T-helper 2 cell treated with Interferon-gamma antibody and Interleukin-4, amounts not matched to agents 5 μg/mL and 100 μg/mL, for 36 hours (primary cell): ENCODE data around the gene XDH.

Experiments used
- DNase-seq: peaks from one replicate; pipeline ENCODE4 v3.0.0; 2021; ENCODE audit warnings: low spot score
- H3K27ac Mint-ChIP-seq: one replicate; pipeline ENCODE4 v1.8.0; 2021; ENCODE audit warnings: mild to moderate bottlenecking, mixed read lengths
- H3K27me3 Mint-ChIP-seq: one replicate; pipeline ENCODE4 v1.8.0; 2021; ENCODE audit warnings: low read depth, mixed read lengths
- H3K36me3 Mint-ChIP-seq: one replicate; pipeline ENCODE4 v1.8.0; 2021; ENCODE audit warnings: low read depth, mixed read lengths
- H3K4me1 Mint-ChIP-seq: one replicate; pipeline ENCODE4 v1.8.0; 2021; ENCODE audit warnings: low read depth, mixed read lengths
- H3K4me3 Mint-ChIP-seq: one replicate; pipeline ENCODE4 v1.8.0; 2022; ENCODE audit warnings: mild to moderate bottlenecking, moderate library complexity, mixed read lengths
- H3K9me3 Mint-ChIP-seq: one replicate; pipeline ENCODE4 v1.8.0; 2021; ENCODE audit warnings: mixed read lengths

XDH gene

DNA sequence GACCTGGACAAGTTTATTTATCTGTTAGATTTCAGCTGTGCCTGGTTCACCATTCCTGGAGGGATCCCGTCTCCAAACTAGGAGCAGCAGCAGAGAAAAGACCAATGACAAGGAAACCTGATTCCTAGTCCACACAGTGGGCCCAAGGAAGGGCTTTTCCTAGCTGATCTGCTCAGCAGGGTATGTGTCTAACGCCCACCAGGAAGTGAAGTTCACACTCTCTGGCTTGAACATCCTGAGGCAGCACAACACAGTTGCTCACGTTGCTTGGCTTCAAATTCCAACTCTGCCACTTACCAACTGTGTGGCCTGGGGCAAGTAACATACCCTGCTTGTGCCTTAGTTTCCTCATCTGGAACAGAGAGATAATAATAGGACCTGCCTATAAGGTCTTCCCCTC lies 42.9 kb downstream of the XDH start:
- Mint-ChIP-seq H3K27me3 (peaks cover 11% of the 10 kb centered on the region), H3K9me3 (no peaks in the 10 kb centered on the region)

DNA sequence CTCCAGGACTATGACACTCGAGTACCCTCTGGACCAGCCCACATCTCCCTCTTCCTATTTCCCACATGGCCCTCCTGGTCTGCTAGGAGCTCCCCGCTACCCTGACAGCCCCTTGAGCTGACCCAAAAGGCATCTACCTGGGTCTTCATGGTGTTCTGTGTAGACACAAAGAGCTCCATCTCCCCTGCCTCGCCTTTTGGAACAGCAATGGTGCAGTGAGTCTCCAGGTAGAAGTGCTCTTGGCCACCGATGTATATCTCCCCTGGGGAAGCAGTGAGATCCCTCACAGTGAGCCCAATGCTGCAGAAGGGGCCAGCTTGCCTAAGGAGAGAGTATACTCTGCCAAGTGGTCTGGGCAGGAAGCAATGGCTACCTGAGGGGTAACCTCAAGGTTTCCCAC lies 47.8 kb downstream of the XDH start:
- no peaks in the 10 kb centered on the region for H3K9me3 Mint-ChIP-seq
- no peaks in the 10 kb centered on the region for H3K36me3 Mint-ChIP-seq
- no peak overlapping the region for H3K4me3 Mint-ChIP-seq
- peaks cover 1% of the 10 kb centered on the region for H3K4me1 Mint-ChIP-seq
- no peak overlapping the region for H3K27ac Mint-ChIP-seq
- peaks cover 10% of the 10 kb centered on the region for H3K27me3 Mint-ChIP-seq
- no peak for DNase-seq

More for the DNA sequence above, 42.9 kb downstream of the XDH start:
- H3K4me1 Mint-ChIP-seq, result peaks cover 2% of the 10 kb centered on the region
- no peak for DNase-seq
- H3K27ac Mint-ChIP-seq, result no peak overlapping the region
- H3K4me3 Mint-ChIP-seq, result no peak overlapping the region
- H3K36me3 Mint-ChIP-seq, result no peaks in the 10 kb centered on the region

DNA sequence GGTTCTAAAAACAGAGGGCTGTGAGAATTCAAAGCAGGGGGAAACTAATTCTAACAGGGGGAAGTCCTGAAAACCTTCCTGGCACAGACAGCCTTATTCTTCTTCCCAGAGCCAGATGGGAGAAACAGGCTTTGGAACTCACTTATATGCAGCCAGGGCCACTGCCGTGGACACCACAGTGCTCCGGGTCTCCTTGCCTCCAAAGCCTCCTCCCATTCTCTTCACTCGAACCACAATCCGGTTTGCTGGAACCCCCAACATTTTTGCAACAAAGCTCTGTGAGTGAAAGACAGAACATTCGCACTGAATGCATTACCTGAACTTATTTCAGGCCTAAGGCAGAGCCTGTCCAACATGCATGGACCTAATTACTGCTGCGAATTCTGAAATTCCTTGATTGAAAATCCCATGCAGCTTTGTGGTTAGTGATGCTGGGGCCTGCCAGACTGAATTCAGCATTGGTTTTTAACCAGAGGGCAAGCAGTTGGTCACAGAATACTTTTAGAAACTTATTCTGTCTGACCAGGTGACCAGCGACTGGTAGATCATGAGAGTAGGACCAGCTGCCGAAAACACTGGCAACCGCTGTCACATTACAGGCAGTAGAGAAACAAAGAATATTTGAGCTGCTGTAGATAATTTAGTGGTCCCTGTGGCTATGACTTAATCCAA lies 48.6 kb downstream of the XDH start:
- Mint-ChIP-seq H3K9me3 (no peaks in the 10 kb centered on the region), H3K27me3 (peaks cover 15% of the 10 kb centered on the region), H3K4me1 (no peaks in the 10 kb centered on the region), H3K27ac (no peak overlapping the region), H3K4me3 (no peak overlapping the region), H3K36me3 (no peaks in the 10 kb centered on the region)
- no peak for DNase-seq

DNA sequence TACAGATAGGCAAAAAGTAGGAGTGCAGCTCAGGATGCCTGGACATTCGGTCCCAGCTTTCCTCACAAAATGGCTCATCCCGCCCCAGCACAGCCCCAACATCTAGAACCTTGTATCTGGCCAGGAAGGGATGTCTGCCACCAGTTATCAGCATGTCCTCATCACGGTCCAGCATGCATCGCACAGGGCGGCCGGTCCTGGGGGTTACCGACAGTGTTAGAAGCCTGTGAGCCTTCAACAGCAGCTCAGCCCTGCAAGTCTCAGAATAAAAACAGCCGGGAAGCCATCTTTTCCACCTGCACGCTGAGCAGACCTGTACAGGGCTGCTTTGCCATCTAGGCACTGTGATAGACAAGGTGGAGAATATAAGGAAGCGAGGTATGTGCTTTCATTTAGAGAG lies 49.2 kb downstream of the XDH start:
- no peaks in the 10 kb centered on the region for H3K4me1 Mint-ChIP-seq
- no peak overlapping the region for H3K27ac Mint-ChIP-seq
- H3K27me3 Mint-ChIP-seq, result peaks cover 19% of the 10 kb centered on the region
- no peak overlapping the region for H3K4me3 Mint-ChIP-seq
- H3K36me3 Mint-ChIP-seq, result no peaks in the 10 kb centered on the region
- H3K9me3 Mint-ChIP-seq, result no peaks in the 10 kb centered on the region
- DNase-seq, result no peak

DNA sequence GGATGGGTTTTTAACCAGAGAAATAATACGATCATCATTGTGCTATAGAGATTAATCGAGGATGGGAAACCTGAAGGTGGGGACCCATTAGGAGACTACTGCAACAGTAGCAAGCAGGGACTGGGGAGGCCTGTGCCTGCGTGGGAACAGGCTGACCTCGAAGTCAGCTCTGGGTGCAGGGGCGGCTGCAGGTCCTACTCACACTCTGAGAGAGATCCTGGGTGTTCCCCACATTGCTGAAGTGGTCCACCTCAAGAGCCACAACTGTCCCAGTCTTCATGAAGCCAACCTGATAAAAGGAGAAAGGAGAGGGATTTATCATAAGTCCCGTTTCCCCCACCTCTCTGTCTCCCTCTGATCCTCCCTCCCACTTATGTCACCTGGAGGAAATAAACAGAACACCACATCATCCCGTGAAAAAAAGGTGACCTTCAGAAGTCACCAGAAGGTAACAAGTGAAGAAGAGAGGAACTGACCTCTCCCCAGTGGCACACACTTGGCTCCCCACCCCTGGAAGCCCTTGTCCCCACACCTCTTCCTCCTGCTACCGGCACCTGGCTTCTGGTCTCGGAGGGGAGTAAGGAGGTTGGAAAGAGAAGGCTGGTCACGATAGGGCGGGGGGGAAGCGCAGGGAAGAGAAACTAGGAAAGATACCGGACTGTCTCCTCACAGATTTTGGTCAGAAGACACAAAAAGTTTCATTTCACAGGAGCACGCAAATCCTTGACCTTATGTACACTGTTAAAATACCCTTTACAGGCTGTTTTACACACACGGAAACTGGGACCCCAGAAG lies 50.4 kb downstream of the XDH start:
- Mint-ChIP-seq H3K36me3 (no peaks in the 10 kb centered on the region), H3K27me3 (peaks cover 22% of the 10 kb centered on the region), H3K27ac (no peak overlapping the region)

DNA sequence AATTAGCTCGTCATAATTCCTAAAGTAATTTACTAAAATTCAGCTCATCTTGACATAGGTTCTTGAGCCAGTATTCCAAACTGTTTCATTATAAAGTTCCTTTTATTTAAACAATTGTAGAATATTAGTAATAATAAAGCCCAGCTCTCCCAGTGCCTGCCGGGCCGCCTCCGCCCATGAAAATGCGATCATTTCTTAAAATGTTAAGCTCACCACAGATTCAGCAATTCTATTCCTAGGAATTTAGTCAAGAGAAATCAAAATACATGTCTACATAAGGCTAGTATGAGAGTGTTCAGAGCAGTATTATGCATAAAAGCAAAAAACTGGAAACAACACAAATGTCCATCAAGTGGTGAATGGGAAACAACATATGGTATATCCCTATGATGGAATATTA lies 52.0 kb downstream of the XDH start:
- no peak overlapping the region for H3K4me3 Mint-ChIP-seq
- no peak overlapping the region for H3K27ac Mint-ChIP-seq
- DNase-seq, result peak; percentile 2
- no peaks in the 10 kb centered on the region for H3K9me3 Mint-ChIP-seq
- peaks cover 31% of the 10 kb centered on the region for H3K27me3 Mint-ChIP-seq
- H3K4me1 Mint-ChIP-seq, result no peaks in the 10 kb centered on the region
- no peaks in the 10 kb centered on the region for H3K36me3 Mint-ChIP-seq

More for the DNA sequence above, 50.4 kb downstream of the XDH start:
- Mint-ChIP-seq H3K4me1 (no peaks in the 10 kb centered on the region), H3K9me3 (no peaks in the 10 kb centered on the region), H3K4me3 (no peak overlapping the region)
- no peak for DNase-seq

DNA sequence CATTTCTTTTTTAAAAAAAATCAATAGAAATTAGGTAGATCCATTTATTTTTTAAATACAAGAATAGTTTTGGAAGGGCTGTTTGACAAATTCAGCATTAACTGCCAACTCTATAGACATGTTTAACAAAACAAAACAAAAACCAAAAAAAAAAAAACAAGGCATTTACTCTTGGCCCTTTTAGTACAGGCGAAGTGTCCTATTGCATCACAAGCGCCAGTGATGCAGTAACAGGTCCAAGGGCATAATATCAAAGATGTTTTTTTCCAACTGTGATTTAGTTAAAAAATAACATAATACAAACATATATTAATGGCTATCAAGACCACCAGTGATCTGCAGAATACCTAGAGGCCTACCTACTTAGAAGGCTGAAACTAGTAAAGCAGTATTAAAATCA lies 55.3 kb downstream of the XDH start:
- Mint-ChIP-seq H3K4me3 (no peak overlapping the region), H3K36me3 (no peaks in the 10 kb centered on the region), H3K9me3 (no peaks in the 10 kb centered on the region), H3K27ac (no peak overlapping the region), H3K27me3 (peaks cover 56% of the 10 kb centered on the region), H3K4me1 (peaks cover 2% of the 10 kb centered on the region)
- DNase-seq, result no peak

DNA sequence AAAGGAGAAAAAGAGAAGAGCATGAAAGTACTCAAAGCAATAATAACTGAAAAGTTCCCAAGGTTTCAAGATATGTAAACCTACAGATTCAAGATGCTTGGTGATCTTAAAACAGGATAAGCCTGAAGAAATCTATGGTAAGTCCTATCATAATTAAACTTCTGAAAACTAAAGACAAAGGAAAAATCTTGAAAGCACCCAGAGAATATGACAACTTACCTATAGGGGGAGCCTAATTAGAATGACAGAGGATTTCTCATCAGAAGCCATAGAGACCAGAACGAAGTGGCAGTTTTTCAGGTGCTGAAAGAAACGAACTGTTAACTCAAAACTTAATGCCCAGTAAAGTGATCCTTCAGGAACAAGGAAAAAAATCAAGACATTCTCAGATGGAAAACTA lies 59.7 kb downstream of the XDH start:
- H3K27ac Mint-ChIP-seq, result no peak overlapping the region
- DNase-seq, result no peak
- peaks cover 68% of the 10 kb centered on the region for H3K27me3 Mint-ChIP-seq
- peaks cover 6% of the 10 kb centered on the region for H3K4me1 Mint-ChIP-seq
- H3K36me3 Mint-ChIP-seq, result no peaks in the 10 kb centered on the region
- no peaks in the 10 kb centered on the region for H3K9me3 Mint-ChIP-seq
- no peak overlapping the region for H3K4me3 Mint-ChIP-seq

DNA sequence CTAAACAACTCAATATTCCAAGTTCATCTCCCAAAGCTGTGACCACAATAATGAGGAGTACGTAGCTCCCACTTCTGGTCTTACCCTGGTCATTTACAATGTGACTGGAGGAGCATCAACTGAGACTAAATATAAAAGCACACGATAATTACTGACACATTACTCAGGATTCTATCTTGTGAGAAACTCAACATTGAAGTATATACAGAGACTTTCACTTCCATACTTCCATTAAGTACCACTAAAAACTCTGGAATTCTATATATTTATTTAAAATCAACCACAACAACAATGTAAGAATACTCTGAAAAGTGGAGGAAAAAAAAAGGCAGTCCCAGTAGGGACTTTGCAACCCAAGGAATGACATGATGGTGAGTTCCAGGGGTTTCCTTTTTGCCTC lies 61.4 kb downstream of the XDH start:
- Mint-ChIP-seq H3K9me3 (no peaks in the 10 kb centered on the region), H3K4me1 (peaks cover 6% of the 10 kb centered on the region), H3K4me3 (no peak overlapping the region), H3K36me3 (no peaks in the 10 kb centered on the region), H3K27ac (no peak overlapping the region), H3K27me3 (peaks cover 58% of the 10 kb centered on the region)
- DNase-seq, result no peak

DNA sequence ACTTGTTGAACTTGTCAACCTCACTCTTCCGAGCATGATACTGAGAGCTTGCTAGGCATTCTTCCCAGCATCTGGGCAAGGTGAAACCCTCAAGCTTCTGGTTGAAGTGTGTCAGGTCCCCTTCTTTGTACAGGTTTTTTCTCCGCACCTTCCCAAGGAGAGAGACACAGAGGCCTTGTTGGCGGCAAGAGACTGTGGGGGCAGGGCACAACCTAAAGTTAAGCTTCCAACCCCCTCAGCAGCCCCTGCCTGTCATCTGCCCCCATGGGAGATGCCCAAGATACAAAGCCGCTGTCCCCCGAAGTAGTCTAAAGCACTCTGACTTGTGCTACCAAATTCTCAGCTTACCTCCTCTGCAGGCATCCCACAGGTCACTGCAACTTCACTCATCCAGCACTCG lies 64.9 kb downstream of the XDH start:
- peaks cover 4% of the 10 kb centered on the region for H3K4me1 Mint-ChIP-seq
- no peaks in the 10 kb centered on the region for H3K9me3 Mint-ChIP-seq
- H3K27me3 Mint-ChIP-seq, result peaks cover 34% of the 10 kb centered on the region
- H3K27ac Mint-ChIP-seq, result no peak overlapping the region
- H3K36me3 Mint-ChIP-seq, result no peaks in the 10 kb centered on the region
- DNase-seq, result peak; percentile 2
- no peak overlapping the region for H3K4me3 Mint-ChIP-seq

DNA sequence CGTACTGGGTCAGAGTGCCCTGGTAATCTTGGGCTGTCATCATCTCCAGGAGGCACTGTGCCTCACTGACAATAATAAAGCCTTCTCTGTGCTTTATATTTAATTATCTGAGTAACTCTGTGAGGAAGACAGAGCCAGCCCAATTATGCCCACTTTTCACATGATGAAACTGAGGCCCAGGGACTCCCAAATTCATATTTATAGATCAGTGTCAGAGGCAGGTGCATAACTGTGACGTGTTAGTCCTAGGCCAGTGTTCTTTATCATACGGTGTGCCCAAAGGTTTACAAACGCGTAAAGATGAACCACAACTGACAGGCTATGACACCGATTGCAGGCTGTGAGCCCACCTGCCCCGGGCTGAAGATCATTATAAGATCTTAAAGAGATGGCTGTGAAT lies 65.4 kb downstream of the XDH start:
- no peak overlapping the region for H3K27ac Mint-ChIP-seq
- no peaks in the 10 kb centered on the region for H3K36me3 Mint-ChIP-seq
- H3K4me3 Mint-ChIP-seq, result no peak overlapping the region
- H3K27me3 Mint-ChIP-seq, result peaks cover 31% of the 10 kb centered on the region
- no peaks in the 10 kb centered on the region for H3K9me3 Mint-ChIP-seq
- H3K4me1 Mint-ChIP-seq, result peaks cover 4% of the 10 kb centered on the region
- no peak for DNase-seq

DNA sequence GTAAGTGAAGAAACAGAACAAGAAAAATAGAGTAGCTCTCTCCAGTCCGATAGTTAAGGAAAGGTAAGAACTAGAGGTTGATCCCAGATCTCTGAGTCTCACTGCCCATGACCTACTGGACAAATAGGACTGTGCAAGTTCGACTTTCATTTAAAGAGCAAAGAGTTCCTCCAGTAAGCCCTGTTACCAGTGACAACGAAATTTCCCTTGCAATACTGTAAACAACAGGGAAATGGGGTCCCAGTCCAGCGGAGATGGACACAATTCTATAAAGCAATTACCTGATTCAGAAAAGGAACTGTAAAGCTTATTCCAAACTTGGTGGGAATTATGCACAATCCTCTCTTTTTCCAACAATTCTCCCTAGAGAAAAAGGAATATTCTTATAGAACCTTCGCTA lies 65.9 kb downstream of the XDH start:
- DNase-seq, result no peak
- H3K27me3 Mint-ChIP-seq, result peaks cover 28% of the 10 kb centered on the region
- no peaks in the 10 kb centered on the region for H3K36me3 Mint-ChIP-seq
- no peaks in the 10 kb centered on the region for H3K9me3 Mint-ChIP-seq
- H3K4me1 Mint-ChIP-seq, result peaks cover 4% of the 10 kb centered on the region
- H3K27ac Mint-ChIP-seq, result no peak overlapping the region
- no peak overlapping the region for H3K4me3 Mint-ChIP-seq

DNA sequence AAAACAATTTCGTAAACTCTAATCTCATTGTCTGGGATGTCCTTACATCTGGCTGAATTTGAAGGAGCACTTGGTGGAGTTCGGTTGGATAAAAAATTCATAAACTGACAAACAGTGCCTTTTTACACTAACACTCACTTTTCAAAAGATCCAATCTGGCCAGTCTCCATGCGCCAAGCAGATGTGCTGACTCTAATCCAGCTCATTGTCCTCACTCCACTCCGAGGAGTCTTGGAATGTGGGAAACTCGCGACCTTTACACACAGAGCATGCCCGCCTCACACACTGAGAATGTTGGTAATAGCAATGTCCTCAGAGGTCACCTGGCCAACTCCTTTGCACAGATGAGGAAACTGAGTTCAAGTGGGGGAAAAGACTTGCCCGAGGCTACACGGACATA lies 66.8 kb downstream of the XDH start:
- peaks cover 4% of the 10 kb centered on the region for H3K4me1 Mint-ChIP-seq
- H3K27me3 Mint-ChIP-seq, result peaks cover 25% of the 10 kb centered on the region

DNA sequence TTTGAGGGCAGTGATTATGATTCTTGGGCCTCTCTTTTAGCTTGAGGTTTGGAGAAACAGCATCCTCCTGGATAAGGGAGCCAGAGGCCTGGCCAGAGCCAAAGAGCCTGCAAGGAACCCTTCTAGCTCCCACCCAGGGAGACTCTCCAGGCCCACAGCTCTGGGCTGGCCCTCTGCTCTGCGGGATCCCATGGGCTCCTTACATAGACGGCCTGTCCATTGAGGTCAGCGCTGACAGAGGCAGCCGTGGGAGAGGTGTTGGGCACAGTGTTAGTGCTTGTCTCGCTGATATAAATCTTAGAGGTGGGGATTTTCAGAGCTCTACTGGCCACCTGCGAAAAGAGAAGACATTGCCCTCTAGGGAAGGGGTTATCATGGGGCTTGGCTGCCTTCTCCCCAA lies 67.2 kb downstream of the XDH start:
- Mint-ChIP-seq H3K4me1 (peaks cover 1% of the 10 kb centered on the region), H3K27me3 (peaks cover 23% of the 10 kb centered on the region), H3K36me3 (no peaks in the 10 kb centered on the region), H3K4me3 (no peak overlapping the region), H3K27ac (no peak overlapping the region), H3K9me3 (no peaks in the 10 kb centered on the region)
- DNase-seq, result no peak

More for the DNA sequence above, 66.8 kb downstream of the XDH start:
- no peak for DNase-seq
- H3K4me3 Mint-ChIP-seq, result no peak overlapping the region
- H3K36me3 Mint-ChIP-seq, result no peaks in the 10 kb centered on the region
- H3K9me3 Mint-ChIP-seq, result no peaks in the 10 kb centered on the region
- no peak overlapping the region for H3K27ac Mint-ChIP-seq
